Activated T-cell treated with anti-CD3 and anti-CD28 coated beads, Interleukin-2, amount 50 U/mL, for 72 hours (primary cell): Measurements from ENCODE around the gene RAB8B. TPM values are rescaled to one million over a fixed set of nuclear protein-coding genes. Genes with fewer than 3 reads are reported as not detected.
"Not testable (repeated sequence)": the region's sequence is repeated elsewhere in the genome, so short reads cannot be mapped to it uniquely, and the experiment has no call there.

ENCODE experiments used
- ATAC-seq, 2 donors: fragments of 150-1000 bp; cut with Tn5 transposase; replicated peaks in 1 of 2; 2 replicates each; pipeline ENCODE4 v1.10.0; 2021; ENCODE audit warnings: moderate library complexity in 2 of 2, mild to moderate bottlenecking in 1 of 2
- DNase-seq, 2 donors: peaks; one replicate each; pipeline ENCODE4 v3.0.0; 2021 to 2022; ENCODE audit warnings: mixed read lengths in 1 of 2
- H3K27ac Mint-ChIP-seq: one replicate; pipeline ENCODE4 v1.8.0; 2022; ENCODE audit warnings: mild to moderate bottlenecking, moderate library complexity, mixed read lengths
- H3K27me3 Mint-ChIP-seq: one replicate; pipeline ENCODE4 v1.8.0; 2022; ENCODE audit warnings: low read depth, mixed read lengths
- H3K36me3 Mint-ChIP-seq, 2 donors: one replicate each; pipeline ENCODE4 v1.8.0; 2022; ENCODE audit warnings: mixed read lengths in 2 of 2, mild to moderate bottlenecking in 1 of 2; ENCODE audit not compliant: insufficient read depth in 2 of 2
- H3K4me1 Mint-ChIP-seq: one replicate; pipeline ENCODE4 v1.8.0; 2022; ENCODE audit warnings: low read depth, mixed read lengths
- H3K4me3 Mint-ChIP-seq, 2 donors: one replicate each; pipeline ENCODE4 v1.8.0; 2022; ENCODE audit warnings: mild to moderate bottlenecking in 2 of 2, mixed read lengths in 2 of 2, moderate library complexity in 2 of 2
- H3K9me3 Mint-ChIP-seq, 2 donors: one replicate each; pipeline ENCODE4 v1.8.0; 2022; ENCODE audit warnings: mixed read lengths in 2 of 2
- total RNA-seq, 2 donors: library from RNA; stranded (reverse); gene quantifications; one replicate each; pipeline ENCODE4 v1.2.3, GENCODE V29; 2022

Gene RAB8B
- total RNA-seq, 2 donors from 2014 or later, result 122 to 157 TPM

DNA sequence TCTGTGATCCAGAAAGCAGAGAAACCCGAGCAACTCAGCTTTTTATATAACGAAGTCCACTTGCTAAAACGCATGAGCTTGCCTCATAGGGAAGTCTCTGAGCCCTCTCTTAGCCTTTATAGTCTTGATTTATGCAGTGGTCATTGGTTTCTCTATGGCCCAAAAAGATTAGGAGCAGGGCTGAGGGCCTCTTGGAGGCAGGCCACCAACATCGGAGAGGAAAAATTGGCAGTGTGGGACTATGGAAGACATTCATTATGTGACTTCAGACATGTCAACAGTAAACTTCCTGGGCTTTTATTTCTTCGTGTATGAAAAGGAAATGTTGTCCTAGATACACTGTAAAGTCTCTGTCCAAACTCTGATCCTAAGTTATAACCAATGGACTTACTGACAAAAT is 13.5 kb downstream of the RAB8B start:
- no peak overlapping the region for H3K27ac Mint-ChIP-seq
- H3K4me3 Mint-ChIP-seq, result peak overlapping the region; percentile 46 to 67
- H3K4me1 Mint-ChIP-seq, result peaks cover 98% of the 10 kb centered on the region
- no peaks in the 10 kb centered on the region for H3K9me3 Mint-ChIP-seq
- H3K36me3 Mint-ChIP-seq, result peaks cover 4 to 26% of the 10 kb centered on the region in 2 donors
- DNase-seq (no peak), ATAC-seq (no peak)
- H3K27me3 Mint-ChIP-seq, result no peaks in the 10 kb centered on the region

DNA sequence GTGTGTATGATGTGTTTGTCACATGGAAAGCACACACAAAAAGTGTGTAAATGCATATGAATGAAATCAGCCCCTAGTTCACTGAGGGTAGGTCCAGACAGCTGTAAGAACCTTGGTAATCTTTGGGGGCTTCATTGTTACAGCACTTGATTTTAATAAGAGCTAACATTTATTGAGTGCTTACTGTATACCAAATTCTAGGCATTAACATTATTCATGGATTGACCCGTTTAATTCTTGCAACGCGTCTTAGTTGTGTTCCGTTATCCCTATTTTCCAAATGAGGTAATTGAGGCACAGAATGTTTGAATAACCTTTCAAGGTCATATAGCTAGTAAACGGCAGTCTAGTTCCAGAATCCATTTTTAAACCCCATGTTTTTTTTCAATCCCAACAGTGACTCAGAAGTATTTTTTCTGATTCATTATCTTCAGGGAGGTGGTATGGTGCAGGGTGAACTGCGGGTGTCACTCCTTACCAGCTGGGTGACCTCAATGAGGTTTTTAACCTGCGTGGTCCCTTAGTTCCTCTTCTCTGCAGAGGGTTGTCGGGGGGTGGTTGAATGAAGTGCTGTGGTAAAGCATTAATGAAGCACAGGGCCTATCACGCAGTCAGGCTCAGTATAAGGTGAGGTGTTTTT is 14.2 kb downstream of the RAB8B start:
- H3K36me3 Mint-ChIP-seq, result peaks cover 6 to 26% of the 10 kb centered on the region in 2 donors
- peaks cover 98% of the 10 kb centered on the region for H3K4me1 Mint-ChIP-seq
- peak; percentile 92 to 97 for ATAC-seq
- H3K27me3 Mint-ChIP-seq, result no peaks in the 10 kb centered on the region
- H3K4me3 Mint-ChIP-seq, result peak overlapping the region; percentile 23 to 67
- no peaks in the 10 kb centered on the region for H3K9me3 Mint-ChIP-seq
- peak; percentile 59 to 73 for DNase-seq
- H3K27ac Mint-ChIP-seq, result peak overlapping the region; percentile 49

DNA sequence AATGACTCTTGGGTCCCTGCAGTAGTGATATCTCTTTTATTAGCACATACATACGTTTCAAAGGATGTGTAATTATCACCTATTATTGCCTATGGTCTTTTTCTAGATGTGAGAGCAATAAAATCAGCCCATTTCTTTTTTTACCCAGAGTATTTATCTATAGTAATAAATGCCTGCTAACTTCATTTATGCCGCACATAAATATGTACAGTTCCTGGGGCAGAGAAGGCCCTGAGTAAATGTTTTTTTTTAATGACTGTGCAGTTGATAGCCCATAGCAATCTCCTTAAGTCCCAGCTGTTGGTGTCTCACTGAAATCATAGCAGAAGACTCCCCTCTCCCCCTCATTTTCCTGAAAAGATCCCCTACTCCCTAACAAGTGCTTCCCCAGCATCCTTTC is 16.7 kb downstream of the RAB8B start:
- ATAC-seq, result no peak

DNA sequence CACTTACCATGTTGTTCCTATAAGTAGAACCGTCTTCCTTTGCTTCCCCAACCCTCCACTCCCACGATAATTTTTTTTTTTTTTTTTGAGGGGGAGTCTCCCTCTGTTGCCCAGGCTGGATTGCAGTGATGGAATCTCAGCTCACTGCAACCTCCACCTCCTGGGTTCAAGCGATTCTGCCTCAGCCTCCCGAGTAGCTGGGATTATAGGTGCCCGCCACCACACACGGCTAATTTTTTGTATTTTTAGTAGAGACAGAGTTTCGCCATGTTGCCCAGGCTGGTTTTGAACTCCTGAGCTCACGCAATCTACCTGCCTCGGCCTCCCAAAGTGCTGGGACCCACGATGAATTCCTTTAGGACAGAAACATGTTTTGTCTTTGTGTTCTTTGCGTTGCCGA is 19.4 kb downstream of the RAB8B start:
- peak overlapping the region in 1 of 2 donors; percentile 53 for H3K4me3 Mint-ChIP-seq
- not testable (repeated sequence) for H3K9me3 Mint-ChIP-seq

More for the DNA sequence above, 16.7 kb downstream of the RAB8B start:
- Mint-ChIP-seq H3K27me3 (no peaks in the 10 kb centered on the region), H3K9me3 (no peaks in the 10 kb centered on the region), H3K4me3 (no peak overlapping the region), H3K27ac (peak overlapping the region; percentile 14), H3K4me1 (peaks cover 98% of the 10 kb centered on the region), H3K36me3 (peaks cover 7 to 22% of the 10 kb centered on the region in 2 donors)
- DNase-seq, result no peak

DNA sequence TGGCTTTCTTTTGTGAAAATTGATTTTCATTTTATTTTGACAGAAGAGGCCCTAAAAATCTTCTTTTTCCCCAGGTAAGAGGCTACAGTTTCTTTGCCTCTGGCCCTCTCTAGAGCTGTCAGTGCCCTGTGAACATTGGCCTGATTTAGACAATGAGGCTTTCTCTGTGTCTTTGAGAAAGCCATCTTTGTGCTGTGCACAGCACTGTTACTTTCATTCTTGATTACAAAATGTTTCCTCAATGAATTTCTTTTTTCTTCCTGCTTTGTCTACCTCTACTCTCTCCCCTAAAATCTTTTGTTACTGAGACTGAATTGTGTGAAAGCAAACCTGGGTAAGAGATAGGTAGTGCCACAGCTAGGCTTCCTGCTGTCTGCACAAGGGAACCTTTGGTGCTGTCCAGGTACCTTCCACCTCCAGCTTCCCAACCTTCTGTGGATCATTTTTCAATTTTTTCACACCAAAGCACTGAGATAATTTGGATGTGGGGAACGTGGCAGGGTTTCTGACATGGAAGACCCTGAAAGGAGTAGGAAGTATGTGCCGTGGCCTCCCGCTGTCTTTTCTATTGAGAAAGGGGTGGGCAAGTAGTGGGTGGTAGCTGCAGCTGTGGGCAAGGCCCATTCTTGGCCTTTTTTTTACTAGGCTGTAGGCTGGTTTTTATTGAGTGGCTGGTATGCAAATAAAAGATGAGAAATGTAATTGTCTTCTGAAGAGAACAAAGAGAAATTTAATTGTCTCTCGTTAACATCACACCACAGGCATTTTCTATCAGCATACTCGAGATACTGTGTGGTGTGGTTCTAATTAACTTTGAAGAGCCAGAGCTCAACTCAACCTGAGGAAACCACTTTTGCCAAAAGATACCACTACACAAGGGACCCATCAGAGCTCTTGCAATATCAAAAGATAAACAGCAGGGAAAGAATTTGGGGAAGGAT is 21.0 kb downstream of the RAB8B start:
- Mint-ChIP-seq H3K9me3 (no peaks in the 10 kb centered on the region), H3K36me3 (peaks cover 10 to 19% of the 10 kb centered on the region in 2 donors), H3K27me3 (no peaks in the 10 kb centered on the region), H3K4me1 (peaks cover 100% of the 10 kb centered on the region), H3K4me3 (peak overlapping the region; percentile 78 to 93), H3K27ac (peak overlapping the region; percentile 95)
- no peak for DNase-seq
- peak in 1 of 2 donors; percentile 11 for ATAC-seq

More for the DNA sequence above, 19.4 kb downstream of the RAB8B start:
- not testable (repeated sequence) for H3K27me3 Mint-ChIP-seq, ATAC-seq, DNase-seq
- H3K27ac Mint-ChIP-seq, result peak overlapping the region; percentile 78
- peaks cover 100% of the 10 kb centered on the region for H3K4me1 Mint-ChIP-seq
- peaks cover 7 to 17% of the 10 kb centered on the region in 2 donors for H3K36me3 Mint-ChIP-seq

DNA sequence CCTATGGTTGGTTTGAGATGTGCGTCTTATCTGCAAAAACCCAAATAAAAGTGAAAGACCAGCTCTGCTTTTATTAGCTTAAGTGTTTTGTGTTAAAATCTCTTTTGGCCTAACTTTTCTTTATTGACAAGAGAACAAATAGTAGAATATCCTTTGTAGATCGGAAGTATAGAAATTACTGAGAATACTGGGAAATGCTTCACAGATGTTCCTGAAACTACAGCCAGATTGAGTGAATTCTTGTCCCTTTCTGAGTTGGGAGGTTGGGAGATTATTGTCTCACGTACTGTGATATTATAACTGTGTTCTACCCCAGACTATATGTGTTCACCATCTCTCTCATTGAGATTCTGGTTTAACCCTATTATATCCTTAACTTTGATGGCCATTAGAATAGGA is 21.7 kb downstream of the RAB8B start:
- H3K27ac Mint-ChIP-seq, result peak overlapping the region; percentile 95
- peak overlapping the region; percentile 78 to 93 for H3K4me3 Mint-ChIP-seq
- DNase-seq, result no peak
- no peaks in the 10 kb centered on the region for H3K27me3 Mint-ChIP-seq
- peaks cover 98% of the 10 kb centered on the region for H3K4me1 Mint-ChIP-seq
- H3K36me3 Mint-ChIP-seq, result peaks cover 10 to 19% of the 10 kb centered on the region in 2 donors
- peak in 1 of 2 donors; percentile 4 for ATAC-seq
- no peaks in the 10 kb centered on the region for H3K9me3 Mint-ChIP-seq

DNA sequence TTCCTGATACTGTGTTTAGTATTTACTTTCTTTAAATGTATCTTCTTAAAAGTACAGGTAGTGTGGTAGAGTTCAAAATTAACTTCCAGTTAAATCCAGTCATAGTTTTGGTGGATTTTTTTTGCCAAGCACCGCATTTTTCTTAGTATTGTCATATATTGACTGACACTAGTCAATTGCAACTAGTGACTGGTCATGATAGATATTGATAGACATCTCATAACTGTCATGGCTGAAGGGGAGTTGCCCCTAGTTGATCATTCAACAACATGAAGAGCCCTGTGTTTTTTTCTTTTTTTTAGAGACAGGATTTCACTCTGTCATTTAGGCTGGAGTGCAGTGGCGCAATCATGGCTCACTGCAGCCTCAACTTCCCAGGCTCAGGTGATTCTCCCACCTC is 22.1 kb downstream of the RAB8B start:
- ATAC-seq, result peak; percentile 70 to 74
- peak overlapping the region; percentile 95 for H3K27ac Mint-ChIP-seq
- H3K4me3 Mint-ChIP-seq, result peak overlapping the region; percentile 78 to 93
- no peaks in the 10 kb centered on the region for H3K9me3 Mint-ChIP-seq
- H3K27me3 Mint-ChIP-seq, result no peaks in the 10 kb centered on the region
- no peak for DNase-seq
- peaks cover 10 to 17% of the 10 kb centered on the region in 2 donors for H3K36me3 Mint-ChIP-seq
- H3K4me1 Mint-ChIP-seq, result peaks cover 94% of the 10 kb centered on the region

DNA sequence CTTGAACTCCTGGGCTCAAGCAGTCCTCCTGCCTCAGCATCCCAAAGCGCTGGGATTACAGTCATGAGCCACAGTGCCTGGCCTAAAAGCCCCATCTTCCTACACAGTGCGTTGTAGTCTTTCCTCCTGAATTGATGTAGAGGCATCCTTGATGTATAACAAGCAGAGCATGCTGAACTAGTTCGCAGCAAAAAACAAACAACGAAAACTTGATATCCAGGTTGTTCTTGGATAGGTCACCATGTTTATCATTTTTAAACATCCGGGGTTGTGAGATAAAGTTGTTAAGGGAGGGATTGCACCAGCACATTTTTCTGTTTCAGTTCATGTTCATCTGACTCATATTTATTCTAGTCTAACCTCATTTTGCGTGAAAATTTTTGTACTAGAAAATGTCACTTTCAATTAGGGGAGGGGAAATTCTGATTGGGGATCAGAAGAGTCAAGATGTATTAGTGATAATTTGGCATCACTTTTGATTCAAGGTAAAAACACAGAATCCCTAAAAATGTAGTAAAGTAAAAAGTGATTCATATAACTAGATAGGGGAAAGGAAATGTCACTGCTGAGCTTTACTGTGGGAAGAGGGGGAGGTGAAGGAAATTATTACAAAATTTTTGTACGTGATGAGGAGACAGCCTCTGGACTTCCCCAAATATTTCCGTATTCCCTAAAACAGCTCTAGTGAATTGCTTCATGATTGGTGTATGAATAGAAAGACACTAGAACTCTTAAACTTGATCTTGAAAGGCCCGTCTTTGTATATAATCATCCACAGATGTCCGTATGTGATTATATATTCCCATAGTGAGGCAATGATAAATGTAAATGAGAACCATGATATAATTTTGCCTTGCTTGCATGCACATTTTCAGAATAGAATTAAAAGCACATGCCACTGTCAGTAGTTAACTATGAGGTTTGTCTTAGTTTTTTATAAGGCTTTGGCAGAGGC is 22.9 kb downstream of the RAB8B start:
- ATAC-seq (peak; percentile 64 to 68), DNase-seq (peak in 1 of 2 donors; percentile 26)
- Mint-ChIP-seq H3K9me3 (no peaks in the 10 kb centered on the region), H3K27me3 (no peaks in the 10 kb centered on the region), H3K4me1 (peaks cover 93% of the 10 kb centered on the region), H3K36me3 (peaks cover 10 to 13% of the 10 kb centered on the region in 2 donors), H3K27ac (peak overlapping the region; percentile 95), H3K4me3 (peak overlapping the region; percentile 78 to 93)

DNA sequence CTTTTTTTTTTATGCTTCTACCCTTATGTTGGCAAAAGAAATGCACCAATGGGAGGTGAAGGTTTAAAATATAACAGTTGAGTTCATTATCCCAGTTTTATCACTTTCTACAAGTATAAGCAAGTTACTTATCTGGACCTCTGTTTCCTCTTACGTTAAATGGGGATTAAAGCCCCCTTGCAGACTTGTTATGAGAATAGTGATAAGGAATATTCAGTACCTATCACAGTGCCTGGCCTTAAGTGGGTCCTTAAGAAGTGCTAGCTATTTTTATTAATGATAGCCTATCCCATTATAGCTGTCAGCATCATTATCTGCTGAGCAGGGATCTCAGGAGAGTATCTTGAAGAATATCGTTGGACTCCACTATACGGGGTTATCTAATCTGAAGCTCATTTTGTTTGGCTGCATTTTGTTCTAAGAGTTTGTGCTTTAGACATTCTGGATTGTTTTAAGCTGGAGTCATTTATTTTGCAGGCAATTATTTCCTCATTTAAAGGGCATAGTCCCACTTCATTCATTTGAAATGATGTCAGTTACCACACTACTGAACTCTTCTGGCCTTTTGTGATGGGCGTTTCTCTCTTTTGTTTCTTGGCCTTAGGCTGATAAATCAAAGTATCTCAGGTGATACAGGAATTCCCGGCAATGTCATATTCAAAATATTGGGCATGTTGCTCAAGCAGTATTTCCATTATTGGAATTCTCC is 28.8 kb downstream of the RAB8B start:
- Mint-ChIP-seq H3K4me3 (no peak overlapping the region), H3K4me1 (peaks cover 87% of the 10 kb centered on the region), H3K9me3 (no peaks in the 10 kb centered on the region), H3K27ac (peak overlapping the region; percentile 50), H3K36me3 (peaks cover 3 to 8% of the 10 kb centered on the region in 2 donors), H3K27me3 (no peaks in the 10 kb centered on the region)
- ATAC-seq (no peak), DNase-seq (no peak)

DNA sequence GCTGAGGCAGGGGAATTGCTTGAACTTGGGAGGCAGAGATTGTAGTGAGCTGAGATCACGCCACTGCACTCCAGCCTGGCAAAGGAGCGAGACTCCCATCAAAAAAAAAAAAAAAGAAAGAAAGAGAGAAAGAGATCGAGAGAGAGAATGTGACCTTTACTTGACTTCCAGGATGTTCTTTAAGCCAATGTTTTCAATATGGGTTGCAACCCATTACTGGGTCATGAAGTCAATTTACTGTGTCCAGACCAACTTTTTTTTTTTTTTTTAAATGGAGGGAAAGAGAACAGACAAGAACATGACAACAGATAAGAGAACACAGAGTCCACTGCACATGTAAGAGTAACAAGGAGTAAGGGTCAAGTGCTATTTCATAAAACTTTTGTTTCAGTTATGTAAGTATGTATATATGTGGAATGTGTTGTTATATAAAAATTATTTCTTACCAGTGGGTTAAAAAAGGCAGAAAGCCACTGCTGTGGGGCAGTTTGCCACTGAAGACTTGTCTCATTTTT is 29.8 kb downstream of the RAB8B start:
- ATAC-seq (no peak), DNase-seq (no peak)
- no peaks in the 10 kb centered on the region for H3K9me3 Mint-ChIP-seq
- H3K27me3 Mint-ChIP-seq, result no peaks in the 10 kb centered on the region
- H3K36me3 Mint-ChIP-seq, result peaks cover 3 to 11% of the 10 kb centered on the region in 2 donors
- H3K4me3 Mint-ChIP-seq, result peak overlapping the region in 1 of 2 donors; percentile 32
- peak overlapping the region; percentile 65 for H3K27ac Mint-ChIP-seq
- peaks cover 77% of the 10 kb centered on the region for H3K4me1 Mint-ChIP-seq

DNA sequence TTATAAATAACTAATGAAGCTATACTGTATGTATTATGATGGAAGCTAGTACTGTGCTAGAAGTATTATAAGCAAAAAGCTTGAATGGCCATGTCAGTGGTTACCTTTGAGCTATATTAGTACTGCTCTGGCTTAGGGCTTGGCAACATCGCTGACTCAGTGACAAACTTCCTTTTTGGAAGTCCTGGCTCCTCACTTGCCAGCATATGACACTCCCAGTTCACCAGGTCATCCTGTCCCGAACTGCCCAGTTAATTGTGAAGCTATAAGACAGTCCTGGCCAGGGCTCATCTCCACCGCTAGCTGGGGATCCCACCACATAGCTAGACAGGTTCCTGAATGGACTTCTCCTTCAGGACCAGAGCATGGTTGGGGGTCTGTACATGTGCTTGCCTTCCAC is 31.9 kb downstream of the RAB8B start:
- H3K4me1 Mint-ChIP-seq, result peaks cover 80% of the 10 kb centered on the region
- no peak overlapping the region for H3K4me3 Mint-ChIP-seq
- no peaks in the 10 kb centered on the region for H3K27me3 Mint-ChIP-seq
- no peaks in the 10 kb centered on the region for H3K9me3 Mint-ChIP-seq
- H3K27ac Mint-ChIP-seq, result no peak overlapping the region
- ATAC-seq (no peak), DNase-seq (no peak)
- peaks cover under 1 to 13% of the 10 kb centered on the region in 2 donors for H3K36me3 Mint-ChIP-seq

DNA sequence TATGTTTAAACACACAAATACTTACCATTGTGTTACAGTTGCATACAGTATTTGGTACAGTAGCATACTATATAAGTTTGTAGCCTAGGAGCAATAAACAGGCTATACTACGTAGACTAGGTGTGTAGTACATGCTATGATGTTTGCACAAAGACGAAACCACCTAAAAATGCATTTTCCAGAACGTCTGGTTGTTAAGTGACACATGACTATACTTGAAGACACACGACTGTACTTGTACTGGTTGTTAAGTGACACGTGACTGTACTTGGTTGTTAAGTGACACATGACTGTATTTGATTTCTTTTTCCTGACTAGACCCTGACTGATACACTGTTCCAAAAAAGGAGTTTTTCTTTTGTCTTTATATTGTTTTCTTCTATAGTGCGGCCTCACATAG is 34.1 kb downstream of the RAB8B start:
- peaks cover 79% of the 10 kb centered on the region for H3K4me1 Mint-ChIP-seq
- DNase-seq, result no peak
- H3K36me3 Mint-ChIP-seq, result peaks cover 3 to 13% of the 10 kb centered on the region in 2 donors
- H3K27me3 Mint-ChIP-seq, result no peaks in the 10 kb centered on the region
- H3K4me3 Mint-ChIP-seq, result no peak overlapping the region
- peak; percentile 44 to 58 for ATAC-seq
- no peak overlapping the region for H3K27ac Mint-ChIP-seq
- H3K9me3 Mint-ChIP-seq, result no peaks in the 10 kb centered on the region
